Natural killer cell treated with Interleukin-12 subunit alpha and Interleukin-12 subunit beta and Interleukin-15 and Interleukin-18, amount 100 ng/mL, for 72 hours (primary cell): ENCODE data around the gene CD177. TPM values are rescaled to one million over a fixed set of nuclear protein-coding genes. Genes with fewer than 3 reads are reported as not detected.
"Not testable (repeated sequence)": the region's sequence is repeated elsewhere in the genome, so short reads cannot be mapped to it uniquely, and the experiment has no call there.

Experiments used
- ATAC-seq, 2 donors: fragments of 150-1000 bp; cut with Tn5 transposase in 1 of 2; sonication (Bioruptor Pico), chemical (Tn5 transposase) in 1 of 2; 2 replicates each; pipeline ENCODE4 v1.10.0; 2021
- DNase-seq: peaks from one replicate; pipeline ENCODE4 v3.0.0; 2022; ENCODE audit warnings: low spot score
- H3K27ac Mint-ChIP-seq, 2 donors: 1 replicate in 1 of 2; 2 replicates in 1 of 2; pipeline ENCODE4 v1.8.0; 2022; ENCODE audit warnings: mixed read lengths in 2 of 2, mild to moderate bottlenecking in 1 of 2, moderate library complexity in 1 of 2
- H3K27me3 Mint-ChIP-seq, 2 donors: 1 replicate in 1 of 2; 2 replicates in 1 of 2; pipeline ENCODE4 v1.8.0; 2022; ENCODE audit warnings: mixed read lengths in 2 of 2
- H3K36me3 Mint-ChIP-seq: one replicate; pipeline ENCODE4 v1.8.0; 2022; ENCODE audit warnings: mixed read lengths
- H3K4me1 Mint-ChIP-seq, 2 donors: 1 replicate in 1 of 2; 2 replicates in 1 of 2; pipeline ENCODE4 v1.8.0; 2022; ENCODE audit warnings: low read depth in 2 of 2, mixed read lengths in 2 of 2, mild to moderate bottlenecking in 1 of 2
- H3K4me3 Mint-ChIP-seq: one replicate; pipeline ENCODE4 v1.8.0; 2022; ENCODE audit warnings: mixed read lengths
- H3K9me3 Mint-ChIP-seq: 2 replicates; pipeline ENCODE4 v1.8.0; 2022; ENCODE audit warnings: mixed read lengths
- total RNA-seq, 2 donors: library from RNA; stranded (reverse); gene quantifications; one replicate each; pipeline ENCODE4 v1.2.3, GENCODE V29; 2022

CD177 gene
- total RNA-seq, 2 donors from 2014 or later = not detected

GRCh38 chr19:43377624-43378023 is 24.1 kb downstream of the CD177 start:
- not testable (repeated sequence) for H3K27ac Mint-ChIP-seq, ATAC-seq, H3K9me3 Mint-ChIP-seq, H3K4me1 Mint-ChIP-seq, H3K36me3 Mint-ChIP-seq, H3K27me3 Mint-ChIP-seq, DNase-seq, H3K4me3 Mint-ChIP-seq

GRCh38 chr19:43380008-43380407 is 26.5 kb downstream of the CD177 start:
- no peaks in the 10 kb centered on the region for H3K36me3 Mint-ChIP-seq
- DNase-seq (no peak), ATAC-seq (no peak)
- H3K4me3 Mint-ChIP-seq = no peak overlapping the region
- H3K27me3 Mint-ChIP-seq = peaks cover 0 to 8% of the 10 kb centered on the region in 2 donors
- H3K9me3 Mint-ChIP-seq = no peaks in the 10 kb centered on the region
- no peak overlapping the region for H3K27ac Mint-ChIP-seq
- H3K4me1 Mint-ChIP-seq = no peaks in the 10 kb centered on the region

- Mint-ChIP-seq H3K4me1 (no peaks in the 10 kb centered on the region), H3K4me3 (no peak overlapping the region), H3K27me3 (peaks cover 0 to 8% of the 10 kb centered on the region in 2 donors), H3K27ac (no peak overlapping the region), H3K36me3 (no peaks in the 10 kb centered on the region), H3K9me3 (no peaks in the 10 kb centered on the region)
- ATAC-seq = no peak
- DNase-seq = no peak
These were observed 27.4 kb downstream of the CD177 start for GRCh38 chr19:43380771-43381386.

- not testable (repeated sequence) for H3K9me3 Mint-ChIP-seq, H3K36me3 Mint-ChIP-seq, H3K27me3 Mint-ChIP-seq, H3K27ac Mint-ChIP-seq, H3K4me1 Mint-ChIP-seq, DNase-seq, H3K4me3 Mint-ChIP-seq, ATAC-seq
These were observed 29.2 kb downstream of the CD177 start for GRCh38 chr19:43382586-43383216.

GRCh38 chr19:43383254-43383653 is 29.8 kb downstream of the CD177 start:
- DNase-seq, ATAC-seq, H3K36me3 Mint-ChIP-seq, H3K27ac Mint-ChIP-seq, H3K4me3 Mint-ChIP-seq, H3K9me3 Mint-ChIP-seq, H3K4me1 Mint-ChIP-seq, H3K27me3 Mint-ChIP-seq: not testable (repeated sequence)

- not testable (repeated sequence) for H3K36me3 Mint-ChIP-seq, DNase-seq, H3K27me3 Mint-ChIP-seq, ATAC-seq, H3K9me3 Mint-ChIP-seq, H3K4me3 Mint-ChIP-seq, H3K27ac Mint-ChIP-seq, H3K4me1 Mint-ChIP-seq
These were observed 30.3 kb downstream of the CD177 start for GRCh38 chr19:43383759-43384158.

GRCh38 chr19:43390903-43391551 is 37.5 kb downstream of the CD177 start:
- not testable (repeated sequence) for H3K27ac Mint-ChIP-seq, H3K36me3 Mint-ChIP-seq, DNase-seq, H3K4me3 Mint-ChIP-seq, ATAC-seq, H3K4me1 Mint-ChIP-seq, H3K9me3 Mint-ChIP-seq
- H3K27me3 Mint-ChIP-seq = peaks cover 18 to 34% of the 10 kb centered on the region in 2 donors

GRCh38 chr19:43391552-43391935 is 38.1 kb downstream of the CD177 start:
- not testable (repeated sequence) for H3K4me3 Mint-ChIP-seq, DNase-seq, H3K36me3 Mint-ChIP-seq, H3K4me1 Mint-ChIP-seq, H3K27ac Mint-ChIP-seq, H3K9me3 Mint-ChIP-seq, ATAC-seq
- peaks cover 20 to 34% of the 10 kb centered on the region in 2 donors for H3K27me3 Mint-ChIP-seq

GRCh38 chr19:43393501-43393900 is 40.0 kb downstream of the CD177 start:
- ATAC-seq, DNase-seq, H3K27ac Mint-ChIP-seq, H3K9me3 Mint-ChIP-seq, H3K4me1 Mint-ChIP-seq, H3K4me3 Mint-ChIP-seq, H3K36me3 Mint-ChIP-seq: not testable (repeated sequence)
- peaks cover 22 to 27% of the 10 kb centered on the region in 2 donors for H3K27me3 Mint-ChIP-seq

GRCh38 chr19:43395561-43395960 is 42.1 kb downstream of the CD177 start:
- no peaks in the 10 kb centered on the region for H3K4me1 Mint-ChIP-seq
- no peak overlapping the region for H3K4me3 Mint-ChIP-seq
- no peaks in the 10 kb centered on the region for H3K36me3 Mint-ChIP-seq
- ATAC-seq (no peak), DNase-seq (no peak)
- no peaks in the 10 kb centered on the region for H3K9me3 Mint-ChIP-seq
- H3K27me3 Mint-ChIP-seq = peaks cover 20 to 21% of the 10 kb centered on the region in 2 donors
- no peak overlapping the region for H3K27ac Mint-ChIP-seq

GRCh38 chr19:43406297-43406696 is 52.8 kb downstream of the CD177 start:
- DNase-seq (no peak), ATAC-seq (no peak)
- Mint-ChIP-seq H3K9me3 (no peaks in the 10 kb centered on the region), H3K27me3 (peaks cover 5 to 16% of the 10 kb centered on the region in 2 donors), H3K36me3 (no peaks in the 10 kb centered on the region), H3K27ac (no peak overlapping the region), H3K4me1 (no peaks in the 10 kb centered on the region), H3K4me3 (no peak overlapping the region)

GRCh38 chr19:43407416-43408005 is 54.0 kb downstream of the CD177 start:
- Mint-ChIP-seq H3K4me1 (no peaks in the 10 kb centered on the region), H3K36me3 (no peaks in the 10 kb centered on the region), H3K9me3 (no peaks in the 10 kb centered on the region), H3K4me3 (no peak overlapping the region), H3K27me3 (peaks cover 5 to 16% of the 10 kb centered on the region in 2 donors), H3K27ac (no peak overlapping the region)
- ATAC-seq (no peak), DNase-seq (no peak)

GRCh38 chr19:43408043-43408442 is 54.6 kb downstream of the CD177 start:
- ATAC-seq (no peak), DNase-seq (no peak)
- H3K9me3 Mint-ChIP-seq = no peaks in the 10 kb centered on the region
- H3K36me3 Mint-ChIP-seq = no peaks in the 10 kb centered on the region
- H3K4me3 Mint-ChIP-seq = no peak overlapping the region
- H3K4me1 Mint-ChIP-seq = no peaks in the 10 kb centered on the region
- peaks cover 5 to 16% of the 10 kb centered on the region in 2 donors for H3K27me3 Mint-ChIP-seq
- H3K27ac Mint-ChIP-seq = no peak overlapping the region

- DNase-seq (no peak), ATAC-seq (no peak)
- no peak overlapping the region for H3K4me3 Mint-ChIP-seq
- H3K4me1 Mint-ChIP-seq = no peaks in the 10 kb centered on the region
- H3K27me3 Mint-ChIP-seq = peaks cover 5 to 16% of the 10 kb centered on the region in 2 donors
- H3K36me3 Mint-ChIP-seq = no peaks in the 10 kb centered on the region
- H3K27ac Mint-ChIP-seq = no peak overlapping the region
- H3K9me3 Mint-ChIP-seq = no peaks in the 10 kb centered on the region
These were observed 55.9 kb downstream of the CD177 start for GRCh38 chr19:43409415-43409814.
